HuH-7.5 (cell line): ENCODE data around the gene CORO7.
"Not testable (repeated sequence)": the region's sequence is repeated elsewhere in the genome, so short reads cannot be mapped to it uniquely, and the experiment has no call there.

Experiments used
- DNase-seq: peaks from one replicate; pipeline ENCODE4 v3.0.0; 2011; ENCODE audit warnings: low spot score

The CORO7 gene

GRCh38 chr16:4336701-4337539, 79.5 kb downstream of the CORO7 start:
- DNase-seq: no peak

- DNase-seq: no peak
These were observed 81.5 kb downstream of the CORO7 start for GRCh38 chr16:4334724-4335495.

- DNase-seq: not testable (repeated sequence)
These were observed 82.7 kb downstream of the CORO7 start for GRCh38 chr16:4333714-4334113.

GRCh38 chr16:4333308-4333638, 83.1 kb downstream of the CORO7 start:
- no peak for DNase-seq

- no peak for DNase-seq
These were observed 83.6 kb downstream of the CORO7 start for GRCh38 chr16:4332623-4333307.

- DNase-seq: no peak
These were observed 84.3 kb downstream of the CORO7 start for GRCh38 chr16:4332083-4332482.

GRCh38 chr16:4330277-4330874, 86.0 kb downstream of the CORO7 start:
- DNase-seq: peak; percentile 95

GRCh38 chr16:4328782-4329775, 87.3 kb downstream of the CORO7 start:
- DNase-seq: no peak

- DNase-seq: peak; percentile 93
These were observed 88.2 kb downstream of the CORO7 start for GRCh38 chr16:4328046-4328781.

- no peak for DNase-seq
These were observed 88.9 kb downstream of the CORO7 start for GRCh38 chr16:4327386-4328045.

GRCh38 chr16:4325253-4325758, 91.1 kb downstream of the CORO7 start:
- DNase-seq: no peak

GRCh38 chr16:4324492-4325252, 91.7 kb downstream of the CORO7 start:
- DNase-seq: no peak

- DNase-seq: no peak
These were observed 92.4 kb downstream of the CORO7 start for GRCh38 chr16:4323845-4324488.

- no peak for DNase-seq
These were observed 93.1 kb downstream of the CORO7 start for GRCh38 chr16:4323071-4323844.

- DNase-seq: no peak
These were observed 94.0 kb downstream of the CORO7 start for GRCh38 chr16:4322121-4323052.
